MG63 (cell line): ENCODE results near the gene LRRN2. TPM values are rescaled to one million over a fixed set of nuclear protein-coding genes. Genes with fewer than 3 reads are reported as not detected.
"Not testable (repeated sequence)": the region's sequence is repeated elsewhere in the genome, so short reads cannot be mapped to it uniquely, and the experiment has no call there.

Experiments
- DNase-seq: peaks from one replicate; pipeline ENCODE4 v3.0.0-alpha.2; 2020
- H3K27me3 ChIP-seq: fragments of 250-450 bp; sonication (Bioruptor Pico); 2 replicates; pipeline ENCODE4 v1.5.1; 2020; ENCODE audit warnings: mild to moderate bottlenecking, moderate library complexity
- H3K36me3 ChIP-seq: fragments of 250-450 bp; sonication (Bioruptor Pico); 2 replicates; pipeline ENCODE4 v1.5.1; 2020; ENCODE audit warnings: mild to moderate bottlenecking, moderate library complexity
- H3K4me3 ChIP-seq: fragments of 250-450 bp; sonication (Bioruptor Pico); 2 replicates; pipeline ENCODE4 v1.5.1; 2020; ENCODE audit warnings: mild to moderate bottlenecking, moderate library complexity
- H3K9me3 ChIP-seq: fragments of 250-450 bp; sonication (Bioruptor Pico); 2 replicates; pipeline ENCODE4 v1.5.1; 2020; ENCODE audit warnings: mild to moderate bottlenecking, moderate library complexity
- total RNA-seq: library from RNA; depleted of rRNA; stranded (reverse); fragments of >200 nt; shearing (Covaris generic); gene quantifications from 2 replicates; pipeline ENCODE4 v1.2.3, GENCODE V29; 2014; ENCODE audit warnings: low replicate concordance

Gene LRRN2
- total RNA-seq, 1 experiment from 2014 or later, result 3.4 TPM

- H3K36me3 ChIP-seq, H3K4me3 ChIP-seq, H3K9me3 ChIP-seq, H3K27me3 ChIP-seq, DNase-seq: not testable (repeated sequence)
These were observed 56.1 kb downstream of the LRRN2 start for GRCh38 chr1:204629459-204629858.

- Histone ChIP-seq H3K4me3 (no peak overlapping the region), H3K27me3 (no peaks in the 10 kb centered on the region), H3K36me3 (no peaks in the 10 kb centered on the region), H3K9me3 (no peaks in the 10 kb centered on the region)
- no peak for DNase-seq
These were observed 56.7 kb downstream of the LRRN2 start for GRCh38 chr1:204628868-204629267.

GRCh38 chr1:204627436-204627835 lies 58.1 kb downstream of the LRRN2 start:
- DNase-seq, result no peak

GRCh38 chr1:204626381-204626780 lies 59.2 kb downstream of the LRRN2 start:
- H3K4me3 ChIP-seq, result no peak overlapping the region
- H3K9me3 ChIP-seq, result no peaks in the 10 kb centered on the region
- DNase-seq, result no peak
- H3K27me3 ChIP-seq, result no peaks in the 10 kb centered on the region
- H3K36me3 ChIP-seq, result no peaks in the 10 kb centered on the region

More at GRCh38 chr1:204627436-204627835, 58.1 kb downstream of the LRRN2 start:
- Histone ChIP-seq H3K36me3 (no peaks in the 10 kb centered on the region), H3K9me3 (no peaks in the 10 kb centered on the region), H3K4me3 (no peak overlapping the region), H3K27me3 (no peaks in the 10 kb centered on the region)

- H3K9me3 ChIP-seq, result no peaks in the 10 kb centered on the region
- no peaks in the 10 kb centered on the region for H3K27me3 ChIP-seq
- DNase-seq, result no peak
- H3K36me3 ChIP-seq, result no peaks in the 10 kb centered on the region
- no peak overlapping the region for H3K4me3 ChIP-seq
These were observed 60.8 kb downstream of the LRRN2 start for GRCh38 chr1:204624631-204625216.

DNA sequence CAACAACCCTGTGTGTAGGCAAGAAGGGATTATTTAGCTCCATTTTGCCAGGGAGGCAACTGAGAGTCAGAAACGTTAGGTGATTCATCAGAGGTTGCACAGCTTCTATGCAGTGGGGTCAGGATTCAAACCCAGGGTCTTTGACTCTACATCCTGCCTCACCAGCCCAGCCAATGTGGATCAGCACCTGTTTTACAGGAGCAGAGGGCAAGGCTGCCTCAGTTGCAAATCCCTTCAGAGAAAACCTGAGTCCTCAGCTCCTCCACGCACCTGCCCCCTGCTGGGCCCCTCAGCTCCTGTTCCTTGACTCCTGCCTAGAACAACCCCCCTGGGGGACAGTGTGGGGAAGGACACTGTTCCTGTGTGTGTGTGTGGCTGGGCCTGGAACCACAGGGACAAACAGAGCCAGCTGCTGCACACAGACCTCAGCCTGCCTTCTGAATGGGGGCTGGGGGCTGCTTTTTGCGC lies 61.6 kb downstream of the LRRN2 start:
- H3K4me3 ChIP-seq, result no peak overlapping the region
- no peaks in the 10 kb centered on the region for H3K9me3 ChIP-seq
- no peaks in the 10 kb centered on the region for H3K36me3 ChIP-seq
- H3K27me3 ChIP-seq, result no peaks in the 10 kb centered on the region
- DNase-seq, result no peak

- DNase-seq, result peak; percentile 87
- Histone ChIP-seq H3K27me3 (no peaks in the 10 kb centered on the region), H3K9me3 (no peaks in the 10 kb centered on the region), H3K36me3 (no peaks in the 10 kb centered on the region), H3K4me3 (no peak overlapping the region)
These were observed 62.1 kb downstream of the LRRN2 start for GRCh38 chr1:204623365-204623893.

DNA sequence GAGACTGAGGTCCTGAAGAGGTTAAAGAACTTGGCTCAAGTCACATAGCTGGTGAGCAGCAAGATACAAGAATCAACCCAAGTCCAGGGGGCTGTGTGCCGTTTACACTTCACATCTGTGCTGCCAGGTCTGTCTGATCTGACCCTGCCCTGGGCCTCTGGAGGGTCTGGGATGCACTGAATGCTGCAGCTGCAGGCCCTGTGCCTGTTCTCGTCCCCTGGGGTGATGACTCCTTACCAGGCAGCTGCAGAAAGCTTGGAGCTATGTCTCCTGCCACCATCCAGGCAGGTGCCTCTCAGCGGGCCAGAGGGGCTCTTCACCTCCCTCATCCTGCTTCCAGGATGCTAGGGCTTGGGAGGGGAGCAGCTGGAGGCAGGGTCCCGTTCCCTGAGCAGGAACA lies 63.5 kb downstream of the LRRN2 start:
- Histone ChIP-seq H3K9me3 (no peaks in the 10 kb centered on the region), H3K27me3 (no peaks in the 10 kb centered on the region), H3K4me3 (no peak overlapping the region), H3K36me3 (no peaks in the 10 kb centered on the region)
- DNase-seq, result no peak

DNA sequence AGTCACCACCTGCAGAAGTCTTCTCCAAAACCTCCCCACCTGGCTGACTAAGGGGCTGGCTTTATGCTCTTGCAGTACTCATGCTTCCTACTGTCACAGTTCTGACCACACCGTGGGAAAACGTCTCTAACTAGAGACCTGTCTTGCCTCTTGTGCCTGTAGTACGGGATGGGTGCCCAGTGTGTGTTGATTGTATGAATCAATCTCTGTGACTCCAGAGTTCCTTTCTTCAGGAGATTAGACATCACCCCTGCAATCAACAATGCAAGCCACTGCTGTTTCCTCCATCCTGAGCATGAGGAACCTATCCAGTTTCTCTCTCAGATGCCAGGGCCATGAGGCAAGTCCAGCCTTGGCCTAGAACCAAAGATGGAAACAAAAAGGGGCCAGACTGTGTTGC lies 64.1 kb downstream of the LRRN2 start:
- Histone ChIP-seq H3K9me3 (no peaks in the 10 kb centered on the region), H3K4me3 (no peak overlapping the region), H3K36me3 (no peaks in the 10 kb centered on the region), H3K27me3 (no peaks in the 10 kb centered on the region)
- DNase-seq, result peak; percentile 64

DNA sequence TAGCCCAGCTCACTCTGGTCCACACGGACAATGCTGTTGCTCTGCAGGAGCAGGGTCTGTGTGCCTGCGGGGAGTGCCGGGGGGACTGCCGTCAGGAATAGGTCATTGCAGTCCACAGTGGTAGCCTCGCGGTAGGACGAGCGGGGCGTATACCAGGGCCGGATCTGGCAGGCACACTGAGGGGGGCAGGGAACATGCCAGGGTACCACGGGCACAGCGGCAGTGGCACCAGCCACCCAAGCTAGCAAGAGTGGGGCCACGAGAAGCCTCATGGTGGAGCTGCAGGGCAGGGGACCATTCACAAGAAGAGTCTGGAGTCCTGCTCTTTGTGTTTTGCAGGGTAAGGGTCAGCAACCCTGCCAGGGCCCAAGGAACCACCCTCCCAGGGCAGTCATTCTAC lies 65.8 kb downstream of the LRRN2 start:
- H3K36me3 ChIP-seq, result no peaks in the 10 kb centered on the region
- no peaks in the 10 kb centered on the region for H3K27me3 ChIP-seq
- no peak overlapping the region for H3K4me3 ChIP-seq
- no peaks in the 10 kb centered on the region for H3K9me3 ChIP-seq
- no peak for DNase-seq

GRCh38 chr1:204618148-204618760 lies 67.3 kb downstream of the LRRN2 start:
- Histone ChIP-seq H3K36me3 (no peaks in the 10 kb centered on the region), H3K27me3 (no peaks in the 10 kb centered on the region), H3K9me3 (no peaks in the 10 kb centered on the region), H3K4me3 (no peak overlapping the region)
- DNase-seq, result no peak

- Histone ChIP-seq H3K4me3 (no peak overlapping the region), H3K27me3 (no peaks in the 10 kb centered on the region), H3K36me3 (no peaks in the 10 kb centered on the region), H3K9me3 (no peaks in the 10 kb centered on the region)
- DNase-seq, result peak; percentile 41
These were observed 68.0 kb downstream of the LRRN2 start for GRCh38 chr1:204617256-204618147.

DNA sequence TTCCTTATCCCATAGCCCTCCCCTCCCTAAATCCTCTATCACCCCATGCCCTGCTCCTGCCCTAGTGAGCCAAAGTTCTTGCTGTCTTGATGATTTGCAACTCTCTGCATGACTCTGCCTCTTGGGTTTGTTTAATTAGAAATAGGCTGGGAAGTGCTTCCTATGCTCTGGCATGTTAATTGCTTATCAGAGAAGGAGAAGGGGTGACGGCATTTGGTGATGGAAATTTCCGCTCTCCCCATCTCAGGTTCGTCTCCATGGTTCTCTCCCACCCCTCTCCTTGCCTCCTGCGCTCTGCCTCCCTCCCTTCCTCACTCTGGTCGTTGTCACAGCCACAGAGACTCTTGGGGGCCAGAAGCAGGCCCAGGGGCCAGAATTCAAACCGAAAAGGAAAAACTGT lies 68.9 kb downstream of the LRRN2 start:
- Histone ChIP-seq H3K36me3 (no peaks in the 10 kb centered on the region), H3K27me3 (no peaks in the 10 kb centered on the region), H3K4me3 (no peak overlapping the region)

GRCh38 chr1:204615881-204616280 lies 69.7 kb downstream of the LRRN2 start:
- Histone ChIP-seq H3K27me3 (no peaks in the 10 kb centered on the region), H3K4me3 (no peak overlapping the region), H3K9me3 (no peaks in the 10 kb centered on the region), H3K36me3 (no peaks in the 10 kb centered on the region)
- DNase-seq, result no peak

More for the DNA sequence above, 68.9 kb downstream of the LRRN2 start:
- no peak for DNase-seq
- no peaks in the 10 kb centered on the region for H3K9me3 ChIP-seq

DNA sequence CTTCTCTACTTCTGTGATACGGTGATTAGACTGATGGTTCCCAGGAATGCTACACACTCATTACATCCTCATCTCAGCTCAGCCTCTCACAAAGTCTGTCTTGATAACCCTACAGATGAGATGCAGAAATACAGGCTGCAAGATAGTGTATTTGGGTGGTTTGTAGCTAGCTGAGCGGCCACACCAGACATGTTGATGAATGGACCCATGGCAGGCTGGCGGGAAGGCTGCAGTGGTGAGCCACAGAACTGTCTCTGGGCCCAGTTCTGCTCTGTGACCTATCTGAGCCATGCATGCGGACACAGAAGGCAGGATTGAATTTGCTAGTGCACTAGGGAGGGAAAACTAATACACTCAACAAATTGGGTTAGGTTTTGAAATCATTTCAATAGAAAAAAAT lies 71.9 kb downstream of the LRRN2 start:
- no peaks in the 10 kb centered on the region for H3K36me3 ChIP-seq
- peaks cover 1% of the 10 kb centered on the region; the same call in 1 of the 2 replicates for H3K27me3 ChIP-seq
- H3K9me3 ChIP-seq, result no peaks in the 10 kb centered on the region
- no peak for DNase-seq
- no peak overlapping the region for H3K4me3 ChIP-seq

DNA sequence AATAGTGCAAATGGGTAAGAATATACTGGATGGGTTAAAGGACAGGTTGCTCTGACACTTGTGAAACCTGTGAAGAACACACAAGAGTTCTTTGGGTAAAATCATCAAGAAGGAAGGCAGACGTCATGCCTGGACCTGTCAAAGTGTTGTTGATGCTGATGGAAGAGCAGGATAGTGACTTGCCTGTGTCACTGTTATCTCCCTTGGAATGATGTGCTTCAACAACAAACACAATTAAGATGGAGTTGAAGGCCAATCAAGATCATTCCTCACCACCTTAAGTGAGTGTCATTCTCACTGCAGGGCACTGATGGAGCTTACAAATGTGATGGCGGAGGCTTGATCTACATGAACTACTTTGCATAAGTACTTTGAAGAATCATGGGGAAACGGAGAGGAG lies 73.2 kb downstream of the LRRN2 start:
- H3K27me3 ChIP-seq, result peaks cover 7% of the 10 kb centered on the region
- H3K9me3 ChIP-seq, result no peaks in the 10 kb centered on the region
- no peak for DNase-seq
- no peaks in the 10 kb centered on the region for H3K36me3 ChIP-seq
- H3K4me3 ChIP-seq, result no peak overlapping the region

GRCh38 chr1:204611036-204611435 lies 74.5 kb downstream of the LRRN2 start:
- no peak for DNase-seq
- peaks cover 7% of the 10 kb centered on the region for H3K27me3 ChIP-seq
- H3K4me3 ChIP-seq, result no peak overlapping the region
- H3K36me3 ChIP-seq, result no peaks in the 10 kb centered on the region
- no peaks in the 10 kb centered on the region for H3K9me3 ChIP-seq
